HepG2 (cell line): ENCODE data around the gene USP9X. TPM values are rescaled to one million over a fixed set of nuclear protein-coding genes. Genes with fewer than 3 reads are reported as not detected.

ENCODE experiments used
- ATAC-seq: fragments of 200-7000 bp; cut with Tn5 transposase; 3 replicates; pipeline ENCODE4 v1.9.1; 2020; ENCODE audit warnings: mild to moderate bottlenecking, moderate library complexity
- BruUV-seq: library from RNA; stranded (reverse); fragments of 400-500 nt; replicated peaks from 2 replicates; lab custom pipeline; 2021; lab: Mats Ljungman, UMichigan
- CTCF ChIA-PET: fragments of 300-600 bp; formaldehyde crosslinking; extraction: SDS; loops from one replicate; lab custom pipeline; 2021; ENCODE audit warnings: low total read pairs, inconsistent platforms, low intra/inter-chr PET ratio; lab: Yijun Ruan, JAX
- POLR2A ChIA-PET: fragments of 350-600 bp; sonication (Branson Sonifier 250); formaldehyde crosslinking; loops from one replicate; lab custom pipeline; 2020; ENCODE audit warnings: antibody characterized with exemption, inconsistent platforms; lab: Yijun Ruan, JAX
- DNase-seq: peaks from one replicate; pipeline ENCODE4 v3.0.0-alpha.2; 2015; ENCODE audit warnings: low spot score
- FAIRE-seq: peaks from 3 replicates; lab custom pipeline; 2011; peaks lifted over from hg19 to GRCh38; lab: Jason Lieb, UNC
- H2AFZ ChIP-seq: one replicate; pipeline ENCODE4 v1.6.1; 2011; ENCODE audit warnings: low read length, inconsistent platforms
- H3K27ac ChIP-seq: fragments of 300-600 bp; 3 replicates; pipeline ENCODE4 v1.8.0; 2011; ENCODE audit warnings: mixed run types, mild to moderate bottlenecking, mixed read lengths, low read length, inconsistent platforms; ENCODE audit not compliant: insufficient read depth; ENCODE audit errors: extremely low read length
- H3K27me3 ChIP-seq, 2 experiments: fragments of 200-600 bp in 1 of 2; 2 replicates in 1 of 2; 3 replicates in 1 of 2; pipeline versions ENCODE4 v1.6.0 to v1.8.0; 2011; ENCODE audit warnings: low read length in 2 of 2, mild to moderate bottlenecking in 2 of 2, moderate library complexity in 2 of 2, inconsistent platforms in 1 of 2; ENCODE audit not compliant: insufficient read depth in 2 of 2, control insufficient read depth in 1 of 2
- H3K36me3 ChIP-seq, 2 experiments: fragments of 200-600 bp in 1 of 2; replicated peaks in 1 of 2; 2 replicates in 1 of 2; 3 replicates in 1 of 2; pipeline versions ENCODE4 v1.5.1 to v1.8.0; 2011; ENCODE audit warnings: low read length in 2 of 2, inconsistent platforms in 1 of 2; ENCODE audit not compliant: insufficient read depth in 2 of 2, control insufficient read depth in 1 of 2
- H3K4me1 ChIP-seq: 2 replicates; pipeline ENCODE4 v1.5.1; 2012; ENCODE audit warnings: low read length, inconsistent platforms; ENCODE audit not compliant: insufficient read depth
- H3K4me2 ChIP-seq: 2 replicates; pipeline ENCODE4 v1.6.0; 2011; ENCODE audit warnings: low read depth, low read length, inconsistent platforms
- H3K4me3 ChIP-seq, 3 experiments: fragments of 200-600 bp in 1 of 3; sonication (generic), shearing (Covaris generic) in 1 of 3; replicated peaks in 1 of 3; 2 replicates each; pipeline ENCODE4 v1.5.1; 2011 to 2016; ENCODE audit warnings: low read length in 3 of 3, inconsistent platforms in 2 of 3, low read depth in 2 of 3, mild to moderate bottlenecking in 2 of 3, control low read depth in 1 of 3, mixed read lengths in 1 of 3; ENCODE audit not compliant: insufficient read depth in 1 of 3
- H3K79me2 ChIP-seq: one replicate; pipeline ENCODE4 v1.6.1; 2011; ENCODE audit warnings: low read length, inconsistent platforms; ENCODE audit not compliant: insufficient read depth
- H3K9ac ChIP-seq: 2 replicates; pipeline ENCODE4 v1.6.0; 2011; ENCODE audit warnings: mild to moderate bottlenecking, low read depth, low read length, inconsistent platforms; ENCODE audit not compliant: insufficient read depth
- H3K9me3 ChIP-seq: 2 replicates; pipeline ENCODE4 v1.5.1; 2012; ENCODE audit warnings: mild to moderate bottlenecking, low read length
- H4K20me1 ChIP-seq: 2 replicates; pipeline ENCODE4 v1.6.0; 2011; ENCODE audit warnings: inconsistent platforms, mild to moderate bottlenecking, low read length, moderate library complexity; ENCODE audit not compliant: insufficient read depth
- CBX1 ChIP-seq: IDR thresholded peaks from one replicate; pipeline ENCODE4 v1.6.1; 2016; ENCODE audit warnings: antibody characterized with exemption, low read depth
- FOXO1 ChIP-seq: sonication (generic); formaldehyde crosslinking; IDR thresholded peaks from 2 replicates; pipeline ENCODE4 v1.4.0; 2020; ENCODE audit warnings: missing genetic modification reagents
- HDAC6 ChIP-seq: fragments of 200-600 bp; sonication (generic); IDR thresholded peaks from 2 replicates; pipeline ENCODE4 v1.7.0; 2017; ENCODE audit warnings: mild to moderate bottlenecking, antibody characterized with exemption, low read length, low read depth
- HMGA1 ChIP-seq: sonication (generic); formaldehyde crosslinking; conservative IDR thresholded peaks from 2 replicates; pipeline ENCODE4 v1.4.0; 2020; ENCODE audit warnings: missing genetic modification reagents
- HNF4A ChIP-seq: sonication (generic); formaldehyde crosslinking; IDR thresholded peaks from 2 replicates; pipeline ENCODE4 v1.4.0; 2020; ENCODE audit warnings: missing genetic modification reagents
- IRF2 ChIP-seq: IDR thresholded peaks from 2 replicates; pipeline ENCODE4 v1.6.1; 2018; ENCODE audit warnings: missing genetic modification reagents, missing compliant biosample characterization
- KLF15 ChIP-seq: sonication (generic); formaldehyde crosslinking; IDR thresholded peaks from 2 replicates; pipeline ENCODE4 v1.8.1; 2023; ENCODE audit warnings: borderline replicate concordance, mild to moderate bottlenecking, inconsistent platforms, missing genetic modification reagents, mixed read lengths
- MBNL3 ChIP-seq: fragments of 250-450 bp; sonication (Bioruptor Pico); conservative IDR thresholded peaks from 2 replicates; pipeline ENCODE4 v1.8.0; 2022; ENCODE audit warnings: mild to moderate bottlenecking, inconsistent platforms
- NFIC ChIP-seq: IDR thresholded peaks from 2 replicates; pipeline ENCODE4 v1.6.1; 2012; ENCODE audit warnings: mild to moderate bottlenecking, low read length, inconsistent platforms
- PHB2 ChIP-seq: fragments of 450-650 bp; IDR thresholded peaks from 2 replicates; pipeline ENCODE4 v1.6.1; 2018; ENCODE audit not compliant: partially characterized antibody
- SALL1 ChIP-seq: sonication (generic); formaldehyde crosslinking; IDR thresholded peaks from 2 replicates; pipeline ENCODE4 v1.8.0; 2022; ENCODE audit warnings: mild to moderate bottlenecking, missing genetic modification reagents
- SNRNP70 ChIP-seq: fragments of 200-400 bp; formaldehyde crosslinking; IDR thresholded peaks from 2 replicates; pipeline ENCODE4 v1.6.1; 2017; ENCODE audit warnings: mild to moderate bottlenecking, low read depth, low read length, moderate library complexity
- XRCC5 ChIP-seq: fragments of 200-400 bp; formaldehyde crosslinking; optimal IDR thresholded peaks from 2 replicates; pipeline ENCODE3; 2017; ENCODE audit warnings: mild to moderate bottlenecking, low read length
- ZNF510 ChIP-seq: sonication (generic); formaldehyde crosslinking; IDR thresholded peaks from 2 replicates; pipeline ENCODE4 v1.4.0; 2020; ENCODE audit warnings: low read depth, mild to moderate bottlenecking, missing genetic modification reagents
- ZNF724P ChIP-seq: sonication (generic); formaldehyde crosslinking; IDR thresholded peaks from 2 replicates; pipeline ENCODE4 v1.8.0; 2022; ENCODE audit warnings: missing genetic modification reagents, borderline replicate concordance
- WGBS: methylation state at CpG from one replicate; pipeline ENCODE4 v1.1.6; 2017; ENCODE audit warnings: low lambda C conversion rate; 5-methylcytosine and 5-hydroxymethylcytosine counted together
- in situ Hi-C: cut with HindIII; loops from 2 replicates; pipeline ENCODE4 v1.10.0; 2017; ENCODE audit warnings: low pct_unique_long_range_greater_than_20kb; ENCODE audit not compliant: extremely low pct_ligation_motif_present
- intact Hi-C: fragments of 100-400 bp; cut with micrococcal nuclease; formaldehyde crosslinking; loops from one replicate; pipeline ENCODE4 v1.10.0; 2022; ENCODE audit not compliant: unreplicated experiment
- polyA plus RNA-seq, 8 experiments: library from polyadenylated mRNA; depleted of rRNA in 3 of 8; stranded (reverse) in 7 of 8; unstranded in 1 of 8; fragments of >200 nt; fragmentation: Illumina TruSeq in 4 of 8; extraction: Trizol in 4 of 8; gene quantifications; 2 replicates each; pipeline versions ENCODE4 v1.2.1 to v1.2.3, GENCODE V29; 2011 to 2016; ENCODE audit warnings: low read depth in 4 of 8, missing spikeins in 1 of 8, mixed read lengths in 1 of 8; ENCODE audit not compliant: insufficient read depth in 1 of 8
- total RNA-seq, 5 experiments: library from RNA; depleted of rRNA; stranded (reverse); fragments of >200 nt; fragmentation: Illumina TruSeq; extraction: Trizol; gene quantifications; 2 replicates each; pipeline ENCODE4 v1.2.3, GENCODE V29; 2016; ENCODE audit warnings: low read depth in 1 of 5
- TF ChIP-seq, protein P1 (sequence below): sonication (generic); formaldehyde crosslinking; conservative IDR thresholded peaks from 2 replicates; pipeline ENCODE4 v1.8.0; 2022; ENCODE audit warnings: missing genetic modification reagents
- TF ChIP-seq, protein P2 (sequence below): sonication (generic); formaldehyde crosslinking; conservative IDR thresholded peaks from 2 replicates; pipeline ENCODE4 v1.8.0; 2022; ENCODE audit warnings: mild to moderate bottlenecking, moderate library complexity, missing genetic modification reagents
- TF ChIP-seq, protein P3 (sequence below): IDR thresholded peaks from 2 replicates; pipeline ENCODE4 v1.6.1; 2016

USP9X gene
- total and polyA plus RNA-seq, 2 of the 13 experiments (the other 11 are each of a cell fraction or from before 2014, with no cell fraction given) = 22.2 to 40.5 TPM

DNA sequence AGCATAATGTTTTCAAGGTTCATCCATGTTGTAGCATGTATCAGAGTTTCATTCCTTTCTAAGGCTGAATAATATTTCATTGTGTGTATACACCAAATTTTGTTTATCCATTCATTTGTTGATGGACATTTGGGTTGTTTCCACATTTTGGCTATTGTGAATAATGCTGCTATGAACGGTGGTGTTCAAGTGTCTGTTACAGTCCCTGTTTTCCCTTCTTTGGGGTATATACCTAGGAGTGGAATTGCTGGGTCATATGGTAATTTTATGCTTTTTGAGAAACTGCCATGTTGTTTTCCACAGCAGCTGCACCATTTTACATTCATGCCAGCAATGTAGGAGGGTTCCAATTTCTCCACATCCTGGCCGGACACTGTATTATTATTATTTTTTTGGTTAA is 3.4 kb upstream of the USP9X start:
- Histone ChIP-seq H3K27me3 (no peaks in the 10 kb centered on the region), H3K9ac (no peak overlapping the region), H3K9me3 (no peaks in the 10 kb centered on the region), H4K20me1 (0 out of 2 replicates have a peak, but pooled peaks cover 3% of the 10 kb centered on the region), H2AFZ (no peak overlapping the region), H3K4me3 (no peak overlapping the region), H3K79me2 (peaks cover 13% of the 10 kb centered on the region), H3K4me1 (peaks cover 8% of the 10 kb centered on the region), H3K4me2 (no peak overlapping the region), H3K36me3 (no peaks in the 10 kb centered on the region), H3K27ac (no peak overlapping the region)
- FAIRE-seq = no peak
- intact Hi-C loops = no loop called here
- ChIA-PET CTCF (no interaction called here), POLR2A (no interaction called here)
- no peak for DNase-seq
- in situ Hi-C loops = no loop called here
- 76% methylated on average over 2 of the region's 2 CpGs for WGBS
- ATAC-seq = no peak
- no TSS peak for BruUV-seq
- TF ChIP-seq, protein P1, sequence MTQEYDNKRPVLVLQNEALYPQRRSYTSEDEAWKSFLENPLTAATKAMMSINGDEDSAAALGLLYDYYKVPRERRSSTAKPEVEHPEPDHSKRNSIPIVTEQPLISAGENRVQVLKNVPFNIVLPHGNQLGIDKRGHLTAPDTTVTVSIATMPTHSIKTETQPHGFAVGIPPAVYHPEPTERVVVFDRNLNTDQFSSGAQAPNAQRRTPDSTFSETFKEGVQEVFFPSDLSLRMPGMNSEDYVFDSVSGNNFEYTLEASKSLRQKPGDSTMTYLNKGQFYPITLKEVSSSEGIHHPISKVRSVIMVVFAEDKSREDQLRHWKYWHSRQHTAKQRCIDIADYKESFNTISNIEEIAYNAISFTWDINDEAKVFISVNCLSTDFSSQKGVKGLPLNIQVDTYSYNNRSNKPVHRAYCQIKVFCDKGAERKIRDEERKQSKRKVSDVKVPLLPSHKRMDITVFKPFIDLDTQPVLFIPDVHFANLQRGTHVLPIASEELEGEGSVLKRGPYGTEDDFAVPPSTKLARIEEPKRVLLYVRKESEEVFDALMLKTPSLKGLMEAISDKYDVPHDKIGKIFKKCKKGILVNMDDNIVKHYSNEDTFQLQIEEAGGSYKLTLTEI (CRISPR knock-in tag) = no peak
- TF ChIP-seq HDAC6 = no peak
- no peak for TF ChIP-seq SALL1 (CRISPR knock-in tag)
- no peak for TF ChIP-seq KLF15
- TF ChIP-seq, all 625 proteins: peak for 0

DNA sequence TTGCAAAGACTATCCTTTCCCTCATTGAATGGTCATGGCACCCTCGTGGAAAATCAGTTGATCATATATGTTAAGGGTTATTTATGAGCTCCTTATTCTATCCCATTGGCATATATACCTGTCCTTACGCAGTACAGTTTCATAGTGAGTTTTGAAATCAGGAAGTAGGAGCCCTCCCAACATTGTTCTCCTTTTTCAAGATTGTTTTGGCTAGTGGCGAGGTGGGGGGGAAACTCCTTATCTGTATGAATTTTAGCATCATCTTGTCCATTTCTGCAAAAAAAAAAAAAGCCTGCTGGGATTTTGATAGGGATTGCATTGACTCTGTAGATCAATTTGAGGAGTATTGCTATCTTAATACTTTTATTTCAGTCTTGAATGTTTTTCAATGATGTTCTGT is 2.5 kb upstream of the USP9X start:
- Histone ChIP-seq H4K20me1 (peaks cover 11% of the 10 kb centered on the region; the same call in 1 of the 2 replicates), H3K27me3 (no peaks in the 10 kb centered on the region), H3K36me3 (no peaks in the 10 kb centered on the region), H3K9ac (no peak overlapping the region), H2AFZ (no peak overlapping the region), H3K79me2 (peaks cover 23% of the 10 kb centered on the region), H3K27ac (no peak overlapping the region), H3K9me3 (no peaks in the 10 kb centered on the region), H3K4me3 (no peak overlapping the region), H3K4me1 (peaks cover 8% of the 10 kb centered on the region), H3K4me2 (no peak overlapping the region)
- in situ Hi-C loops (no loop called here), intact Hi-C loops (no loop called here)
- DNase-seq (no peak), ATAC-seq (no peak), FAIRE-seq (no peak)
- ChIA-PET POLR2A (no interaction called here), CTCF (no interaction called here)
- 84% methylated on average over 3 of the region's 3 CpGs for WGBS
- BruUV-seq = no TSS peak
- TF ChIP-seq IRF2 (CRISPR knock-in tag) (no peak), HNF4A (CRISPR knock-in tag) (no peak), HMGA1 (CRISPR knock-in tag) (no peak), PHB2 (no peak), NFIC (no peak), ZNF510 (CRISPR knock-in tag) (no peak), ZNF724P (no peak), MBNL3 (no peak), SNRNP70 (no peak), CBX1 (no peak), FOXO1 (CRISPR knock-in tag) (no peak), XRCC5 (no peak)
- TF ChIP-seq, protein P2, sequence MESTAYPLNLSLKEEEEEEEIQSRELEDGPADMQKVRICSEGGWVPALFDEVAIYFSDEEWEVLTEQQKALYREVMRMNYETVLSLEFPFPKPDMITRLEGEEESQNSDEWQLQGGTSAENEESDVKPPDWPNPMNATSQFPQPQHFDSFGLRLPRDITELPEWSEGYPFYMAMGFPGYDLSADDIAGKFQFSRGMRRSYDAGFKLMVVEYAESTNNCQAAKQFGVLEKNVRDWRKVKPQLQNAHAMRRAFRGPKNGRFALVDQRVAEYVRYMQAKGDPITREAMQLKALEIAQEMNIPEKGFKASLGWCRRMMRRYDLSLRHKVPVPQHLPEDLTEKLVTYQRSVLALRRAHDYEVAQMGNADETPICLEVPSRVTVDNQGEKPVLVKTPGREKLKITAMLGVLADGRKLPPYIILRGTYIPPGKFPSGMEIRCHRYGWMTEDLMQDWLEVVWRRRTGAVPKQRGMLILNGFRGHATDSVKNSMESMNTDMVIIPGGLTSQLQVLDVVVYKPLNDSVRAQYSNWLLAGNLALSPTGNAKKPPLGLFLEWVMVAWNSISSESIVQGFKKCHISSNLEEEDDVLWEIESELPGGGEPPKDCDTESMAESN (CRISPR knock-in tag) = no peak
- TF ChIP-seq, protein P3, sequence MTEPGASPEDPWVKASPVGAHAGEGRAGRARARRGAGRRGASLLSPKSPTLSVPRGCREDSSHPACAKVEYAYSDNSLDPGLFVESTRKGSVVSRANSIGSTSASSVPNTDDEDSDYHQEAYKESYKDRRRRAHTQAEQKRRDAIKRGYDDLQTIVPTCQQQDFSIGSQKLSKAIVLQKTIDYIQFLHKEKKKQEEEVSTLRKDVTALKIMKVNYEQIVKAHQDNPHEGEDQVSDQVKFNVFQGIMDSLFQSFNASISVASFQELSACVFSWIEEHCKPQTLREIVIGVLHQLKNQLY (CRISPR knock-in tag) = no peak
